Measurements from ENCODE around the gene BMERB1.

The BMERB1 gene

DNA sequence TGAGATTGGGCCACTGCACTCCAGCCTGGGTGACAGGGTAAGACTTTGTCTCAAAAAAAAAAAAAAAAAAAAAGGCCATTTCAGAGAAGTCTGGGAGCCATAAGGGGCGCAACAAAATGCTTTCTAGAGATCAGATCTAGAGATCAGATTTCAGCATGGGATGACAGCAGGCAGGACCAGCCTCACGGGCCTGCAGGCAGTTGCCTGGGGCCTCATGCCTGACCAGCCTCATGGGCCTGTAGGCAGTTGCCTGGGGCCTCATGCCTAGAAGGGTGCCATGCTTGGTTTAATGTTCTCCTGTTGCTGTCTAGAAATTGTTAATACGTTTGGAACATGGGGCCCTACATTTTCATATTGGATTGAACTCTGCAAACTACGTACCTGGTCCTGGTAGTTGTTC, 149.1 kb downstream of the BMERB1 start:
- H3K4me3 ChIP-seq (ENCODE audit: low read depth in 1 of 2, low read length in 1 of 2), result no peak overlapping the region
- peaks cover 6 to 8% of the 10 kb centered on the region in 2 experiments for H3K4me1 ChIP-seq (ENCODE audit: control insufficient read depth in 1 of 2, insufficient read depth in 1 of 2, low read depth in 1 of 2, low read length in 1 of 2)
- H3K27ac ChIP-seq, result no peak overlapping the region
- H3K27me3 ChIP-seq, result no peaks in the 10 kb centered on the region
- H3K36me3 ChIP-seq, result peaks cover 13% of the 10 kb centered on the region
- no peaks in the 10 kb centered on the region for H3K9me3 ChIP-seq
- TF ChIP-seq, protein P1, sequence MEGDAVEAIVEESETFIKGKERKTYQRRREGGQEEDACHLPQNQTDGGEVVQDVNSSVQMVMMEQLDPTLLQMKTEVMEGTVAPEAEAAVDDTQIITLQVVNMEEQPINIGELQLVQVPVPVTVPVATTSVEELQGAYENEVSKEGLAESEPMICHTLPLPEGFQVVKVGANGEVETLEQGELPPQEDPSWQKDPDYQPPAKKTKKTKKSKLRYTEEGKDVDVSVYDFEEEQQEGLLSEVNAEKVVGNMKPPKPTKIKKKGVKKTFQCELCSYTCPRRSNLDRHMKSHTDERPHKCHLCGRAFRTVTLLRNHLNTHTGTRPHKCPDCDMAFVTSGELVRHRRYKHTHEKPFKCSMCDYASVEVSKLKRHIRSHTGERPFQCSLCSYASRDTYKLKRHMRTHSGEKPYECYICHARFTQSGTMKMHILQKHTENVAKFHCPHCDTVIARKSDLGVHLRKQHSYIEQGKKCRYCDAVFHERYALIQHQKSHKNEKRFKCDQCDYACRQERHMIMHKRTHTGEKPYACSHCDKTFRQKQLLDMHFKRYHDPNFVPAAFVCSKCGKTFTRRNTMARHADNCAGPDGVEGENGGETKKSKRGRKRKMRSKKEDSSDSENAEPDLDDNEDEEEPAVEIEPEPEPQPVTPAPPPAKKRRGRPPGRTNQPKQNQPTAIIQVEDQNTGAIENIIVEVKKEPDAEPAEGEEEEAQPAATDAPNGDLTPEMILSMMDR (IDR thresholded peaks at IDR 0.05), result no peak

DNA sequence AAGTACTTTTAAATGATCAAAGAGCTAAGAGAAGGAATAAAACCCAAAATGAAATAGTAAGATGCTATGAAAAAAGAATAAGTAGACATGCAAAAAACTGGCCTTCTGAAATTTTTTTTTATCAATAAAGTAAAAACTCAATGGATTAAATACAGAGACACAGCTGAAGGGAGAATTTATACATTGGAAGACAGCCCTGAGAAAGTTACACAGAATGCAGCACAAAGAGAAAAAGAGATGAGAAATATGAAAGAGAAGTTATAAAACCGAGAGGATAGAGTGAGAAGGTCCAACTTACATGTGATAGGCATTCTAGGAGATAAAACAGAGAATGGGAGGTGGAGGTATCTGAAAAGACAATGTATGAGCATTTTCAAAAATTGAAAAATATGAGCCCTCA, 151.6 kb downstream of the BMERB1 start:
- H3K36me3 ChIP-seq, result peaks cover 13% of the 10 kb centered on the region
- no peaks in the 10 kb centered on the region for H3K9me3 ChIP-seq
- H3K27me3 ChIP-seq, result no peaks in the 10 kb centered on the region
- H3K4me1 ChIP-seq (ENCODE audit: control insufficient read depth in 1 of 2, insufficient read depth in 1 of 2, low read depth in 1 of 2, low read length in 1 of 2), result peaks cover 29 to 31% of the 10 kb centered on the region in 2 experiments
- H3K4me3 ChIP-seq (ENCODE audit: low read depth in 1 of 2, low read length in 1 of 2), result no peak overlapping the region
- H3K27ac ChIP-seq, result peak overlapping the region; percentile 100
- TF ChIP-seq, protein P1 (IDR thresholded peaks at IDR 0.05), result no peak

DNA sequence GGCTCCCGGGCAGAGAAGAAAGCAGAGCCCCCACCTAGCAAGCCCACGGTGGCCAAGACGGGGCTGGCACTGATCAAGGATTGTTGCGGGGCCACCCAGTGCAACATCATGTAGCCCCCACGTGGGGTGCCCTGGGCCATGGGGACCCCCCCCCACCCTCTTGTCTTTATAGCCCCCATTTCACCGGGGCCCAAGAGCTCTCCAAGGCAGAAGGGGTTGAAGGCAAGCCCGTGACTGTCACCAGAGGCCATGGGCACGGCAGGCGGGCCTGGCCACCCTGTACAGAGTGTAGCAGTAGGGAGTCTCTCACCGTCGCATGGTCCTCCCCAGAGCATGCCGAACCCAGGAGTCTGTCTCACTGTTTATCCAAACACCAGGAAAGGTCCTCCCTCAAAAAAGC, 152.3 kb downstream of the BMERB1 start:
- H3K27me3 ChIP-seq, result no peaks in the 10 kb centered on the region
- H3K4me1 ChIP-seq (ENCODE audit: control insufficient read depth in 1 of 2, insufficient read depth in 1 of 2, low read depth in 1 of 2, low read length in 1 of 2), result peaks cover 36% of the 10 kb centered on the region in 2 experiments
- H3K36me3 ChIP-seq, result peaks cover 13% of the 10 kb centered on the region
- TF ChIP-seq, protein P1 (IDR thresholded peaks at IDR 0.05), result no peak
- no peaks in the 10 kb centered on the region for H3K9me3 ChIP-seq
- H3K27ac ChIP-seq, result peak overlapping the region; percentile 100
- no peak overlapping the region for H3K4me3 ChIP-seq (ENCODE audit: low read depth in 1 of 2, low read length in 1 of 2)

DNA sequence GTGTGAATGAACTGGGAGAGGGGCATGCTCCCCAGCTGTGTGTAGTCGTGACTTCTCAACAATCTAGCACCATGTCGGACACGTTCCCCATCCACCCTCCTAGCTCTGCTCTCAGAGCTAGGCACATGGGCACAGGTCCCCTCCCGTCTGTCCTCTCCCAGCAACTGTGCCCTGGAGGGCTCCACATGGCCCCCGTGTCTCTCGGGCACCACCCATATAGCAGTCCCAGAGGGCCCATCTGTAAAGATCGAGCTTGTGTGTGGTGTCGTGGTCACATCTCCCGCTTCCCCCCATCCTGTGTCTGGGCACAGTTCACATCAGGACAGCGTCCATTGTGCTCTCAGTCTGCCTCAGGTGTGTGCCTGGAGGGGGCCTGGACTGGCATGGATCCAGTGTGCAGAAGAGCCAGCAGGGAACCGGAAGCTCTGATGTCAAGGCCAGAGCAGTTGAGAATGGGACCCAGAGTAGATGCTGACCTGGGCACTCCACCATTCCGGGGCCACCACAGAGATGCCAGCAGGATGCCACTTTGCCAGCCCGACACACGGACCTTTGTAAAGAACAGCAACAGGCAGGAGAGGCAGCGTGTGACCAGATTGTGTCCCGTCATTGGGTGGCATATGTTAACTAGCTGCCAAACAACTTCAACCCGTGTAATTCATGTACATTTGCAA, 152.9 kb downstream of the BMERB1 start:
- Histone ChIP-seq H3K9me3 (no peaks in the 10 kb centered on the region), H3K4me3 (ENCODE audit: low read depth in 1 of 2, low read length in 1 of 2) (no peak overlapping the region), H3K27me3 (no peaks in the 10 kb centered on the region), H3K36me3 (peaks cover 13% of the 10 kb centered on the region), H3K4me1 (ENCODE audit: control insufficient read depth in 1 of 2, insufficient read depth in 1 of 2, low read depth in 1 of 2, low read length in 1 of 2) (peaks cover 42% of the 10 kb centered on the region in 2 experiments), H3K27ac (peak overlapping the region; percentile 100)
- TF ChIP-seq, protein P1 (IDR thresholded peaks at IDR 0.05), result no peak

DNA sequence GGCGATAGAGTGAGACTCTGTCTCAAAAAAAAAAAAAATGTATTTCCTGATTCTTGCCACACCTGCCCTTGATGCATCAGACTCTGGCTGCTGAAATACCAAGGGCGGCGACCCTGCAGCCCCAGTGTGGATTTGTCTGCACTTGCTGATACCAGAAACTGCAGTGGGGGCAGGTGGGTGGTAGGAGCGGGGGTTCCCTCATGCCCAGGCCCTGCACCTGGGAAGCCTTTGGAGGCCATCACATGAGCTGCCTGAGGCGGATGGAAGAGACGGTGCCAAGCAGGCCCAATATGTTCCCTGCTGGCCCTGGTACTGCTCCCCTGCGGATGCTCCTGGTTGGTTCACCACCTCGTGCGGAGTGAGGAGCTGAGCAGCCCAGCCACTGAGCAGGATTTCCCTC, 157.9 kb downstream of the BMERB1 start:
- no peaks in the 10 kb centered on the region for H3K9me3 ChIP-seq
- no peaks in the 10 kb centered on the region for H3K27me3 ChIP-seq
- H3K27ac ChIP-seq, result peak overlapping the region; percentile 100
- H3K4me3 ChIP-seq (ENCODE audit: low read depth in 1 of 2, low read length in 1 of 2), result peak overlapping the region; percentile 8 to 37
- peaks cover 68 to 71% of the 10 kb centered on the region in 2 experiments for H3K4me1 ChIP-seq (ENCODE audit: control insufficient read depth in 1 of 2, insufficient read depth in 1 of 2, low read depth in 1 of 2, low read length in 1 of 2)
- peaks cover 51% of the 10 kb centered on the region for H3K36me3 ChIP-seq
- TF ChIP-seq, protein P1 (IDR thresholded peaks at IDR 0.05), result no peak
